Upper lobe of left lung (tissue), 6 donors: ENCODE data around the gene PON3. TPM values are rescaled to one million over a fixed set of nuclear protein-coding genes. Genes with fewer than 3 reads are reported as not detected.
A peak's percentile ranks its signal among the peaks of the same experiment; 100 is the strongest.

ENCODE experiments used
- ATAC-seq, 2 donors: fragments of 200-7000 bp; cut with Tn5 transposase; one replicate each; pipeline ENCODE4 v1.9.1; 2022; ENCODE audit warnings: mild to moderate bottlenecking in 2 of 2, moderate library complexity in 2 of 2; ENCODE audit not compliant: low FRiP score in 2 of 2
- DNase-seq, 2 donors: peaks; one replicate each; pipeline ENCODE4 v3.0.0-alpha.2; 2019 to 2020
- H3K27ac ChIP-seq, 4 donors: fragments of 200-600 bp; sonication (generic); one replicate each; pipeline ENCODE4 v1.5.1; 2016 to 2019
- H3K27me3 ChIP-seq, 4 donors: fragments of 200-600 bp; sonication (generic); one replicate each; pipeline ENCODE4 v1.5.1; 2017 to 2019
- H3K36me3 ChIP-seq, 4 donors: fragments of 200-600 bp; sonication (generic); one replicate each; pipeline ENCODE4 v1.5.1; 2016 to 2019
- H3K4me1 ChIP-seq, 4 donors: fragments of 200-600 bp; sonication (generic); one replicate each; pipeline ENCODE4 v1.5.1; 2018 to 2019
- H3K4me3 ChIP-seq, 4 donors: fragments of 200-600 bp; sonication (generic); one replicate each; pipeline ENCODE4 v1.5.1; 2017 to 2019; ENCODE audit warnings: mild to moderate bottlenecking in 2 of 4, moderate library complexity in 1 of 4
- H3K9me3 ChIP-seq, 4 donors: fragments of 200-600 bp; sonication (generic); one replicate each; pipeline ENCODE4 v1.5.1; 2018 to 2019
- CTCF ChIP-seq, 6 experiments: fragments of 450-650 bp in 4 of 6; fragments of 200-600 bp in 2 of 6; sonication (generic) in 2 of 6; IDR thresholded peaks; one replicate each; pipeline ENCODE4 v1.5.1; 2016 to 2019; ENCODE audit warnings: antibody characterized with exemption in 6 of 6
- EP300 ChIP-seq, 4 donors: sonication (generic); formaldehyde crosslinking; IDR thresholded peaks; one replicate each; pipeline ENCODE4 v1.5.1; 2017; ENCODE audit warnings: antibody characterized with exemption in 4 of 4, control low read depth in 2 of 4
- POLR2A ChIP-seq, 4 donors: fragments of 450-650 bp; IDR thresholded peaks; one replicate each; pipeline ENCODE4 v1.5.1; 2016 to 2017; ENCODE audit warnings: antibody characterized with exemption in 4 of 4, mild to moderate bottlenecking in 2 of 4
- POLR2AphosphoS5 ChIP-seq, 2 donors: sonication (generic); formaldehyde crosslinking; IDR thresholded peaks; one replicate each; pipeline ENCODE4 v1.5.1; 2017; ENCODE audit warnings: antibody characterized with exemption in 2 of 2
- WGBS, 2 donors: methylation state at CpG; one replicate each; pipeline ENCODE4 v1.1.5; 2017 to 2018; 5-methylcytosine and 5-hydroxymethylcytosine counted together
- total RNA-seq, 6 donors: library from RNA; depleted of rRNA in 4 of 6; stranded (reverse); fragments of >200 nt in 4 of 6; gene quantifications; one replicate each; pipeline versions ENCODE4 v1.1.0 to v1.2.1, GENCODE V29; 2016 to 2021
- donor health status: DM: no; HTN: no; CAD: no; lungs with moderate emphysema.
- donor health status: DM: no; HTN: yes; CAD: no; lungs with severe emphysema.

PON3 gene
- total RNA-seq, 6 donors from 2014 or later = 10.4 to 67.2 (median 23.2) TPM

DNA sequence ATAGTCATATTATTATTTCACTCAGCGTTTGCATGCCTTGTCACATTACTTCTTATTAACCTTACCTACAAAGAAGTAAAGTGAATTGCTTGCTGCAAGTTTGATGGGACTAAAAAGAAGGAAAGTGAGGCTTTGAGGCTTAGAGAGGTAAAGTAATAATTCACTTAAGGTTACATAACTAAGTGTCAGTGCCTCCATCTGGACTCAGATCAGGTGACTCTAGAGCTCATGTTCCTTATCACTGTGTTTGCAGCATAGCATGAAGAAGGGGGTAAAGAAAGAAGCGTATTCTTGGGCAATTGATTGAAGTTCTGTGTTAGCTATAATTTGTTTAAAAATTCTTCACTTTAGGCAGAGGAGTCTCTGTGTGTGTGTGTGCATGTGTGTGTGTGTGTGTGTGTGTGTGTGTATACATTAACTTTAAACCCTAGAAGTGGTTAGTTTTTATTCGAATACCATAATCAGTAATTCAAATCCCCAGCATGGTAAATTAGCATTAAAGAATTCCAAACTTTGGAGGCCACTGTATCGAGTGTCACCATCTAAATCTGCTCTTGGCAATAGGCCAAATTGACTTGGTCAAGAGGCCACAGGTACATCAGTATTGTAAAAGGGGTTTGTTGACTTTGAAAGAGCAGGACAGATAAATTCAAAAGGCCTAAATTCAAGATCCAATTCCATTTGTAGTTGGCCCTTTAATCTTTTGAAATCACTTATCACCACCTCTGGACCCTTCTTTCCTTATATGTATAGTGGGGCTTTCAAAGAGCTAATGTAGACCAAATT lies 2.2 kb upstream of the PON3 start:
- Histone ChIP-seq H3K9me3 (no peaks in the 10 kb centered on the region), H3K36me3 (peaks cover 0 to 5% (median under 1%) of the 10 kb centered on the region in 4 donors), H3K27me3 (no peaks in the 10 kb centered on the region), H3K27ac (no peak overlapping the region), H3K4me1 (peaks cover 0 to 15% (median 0%) of the 10 kb centered on the region in 4 donors), H3K4me3 (peak overlapping the region in 3 of 4 donors; percentile 49 to 62 (median 61))
- no peak for ATAC-seq
- no peak for DNase-seq
- no peak for TF ChIP-seq CTCF (IDR thresholded peaks at IDR 0.05)
- TF ChIP-seq POLR2AphosphoS5 (IDR thresholded peaks at IDR 0.05) = no peak
- TF ChIP-seq POLR2A (IDR thresholded peaks at IDR 0.05) = no peak
- no peak for TF ChIP-seq EP300 (IDR thresholded peaks at IDR 0.05)
- 72 to 81% methylated on average over 4 of the region's 4 CpGs for WGBS, 2 donors

GRCh38 chr7:95397381-95397780 lies 1.2 kb upstream of the PON3 start:
- WGBS, 2 donors = 59 to 81% methylated on average over 3 of the region's 3 CpGs
- no peak for DNase-seq
- no peak for ATAC-seq

DNA sequence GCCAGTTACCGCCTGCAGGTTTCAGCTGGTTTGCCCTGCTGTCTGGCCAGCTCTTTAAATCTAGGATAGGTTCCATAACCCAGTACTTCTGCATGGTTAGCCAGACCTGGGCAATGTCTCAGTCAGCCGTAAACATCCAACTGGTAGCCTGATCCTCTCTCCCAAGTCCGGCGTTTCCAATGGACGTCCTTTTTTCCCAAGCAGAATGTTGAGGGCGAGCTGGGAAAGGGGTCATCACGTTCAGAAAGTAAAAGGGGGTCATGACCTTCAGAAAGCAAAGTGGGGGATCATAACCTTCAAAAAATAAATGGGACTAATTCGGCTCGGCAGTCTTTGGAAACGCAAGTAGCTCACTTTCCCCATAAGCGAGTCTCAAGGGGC lies 430 bp downstream of the PON3 start:
- no peak for DNase-seq
- H3K27me3 ChIP-seq = no peaks in the 10 kb centered on the region
- ATAC-seq = no peak
- TF ChIP-seq POLR2AphosphoS5 (IDR thresholded peaks at IDR 0.05) (no peak), EP300 (IDR thresholded peaks at IDR 0.05) (no peak), CTCF (IDR thresholded peaks at IDR 0.05) (no peak), POLR2A (IDR thresholded peaks at IDR 0.05) (no peak)
- no peaks in the 10 kb centered on the region for H3K9me3 ChIP-seq
- H3K27ac ChIP-seq = peak overlapping the region in 3 of 4 donors; percentile 69 to 86 (median 83)
- H3K4me3 ChIP-seq = peak overlapping the region in 3 of 4 donors; percentile 49 to 62 (median 61)
- H3K36me3 ChIP-seq = no peaks in the 10 kb centered on the region
- peaks cover 0 to 11% (median 0%) of the 10 kb centered on the region in 4 donors for H3K4me1 ChIP-seq
- 53 to 74% methylated on average over 11 of the region's 11 CpGs for WGBS, 2 donors

More at GRCh38 chr7:95397381-95397780, 1.2 kb upstream of the PON3 start:
- Histone ChIP-seq H3K9me3 (no peaks in the 10 kb centered on the region), H3K27ac (peak overlapping the region in 1 of 4 donors; percentile 83), H3K27me3 (no peaks in the 10 kb centered on the region), H3K4me3 (peak overlapping the region in 3 of 4 donors; percentile 49 to 62 (median 61)), H3K4me1 (peaks cover 0 to 11% (median 0%) of the 10 kb centered on the region in 4 donors), H3K36me3 (no peaks in the 10 kb centered on the region)
- no peak for TF ChIP-seq POLR2A (IDR thresholded peaks at IDR 0.05)
- no peak for TF ChIP-seq EP300 (IDR thresholded peaks at IDR 0.05)
- no peak for TF ChIP-seq CTCF (IDR thresholded peaks at IDR 0.05)
- no peak for TF ChIP-seq POLR2AphosphoS5 (IDR thresholded peaks at IDR 0.05)

DNA sequence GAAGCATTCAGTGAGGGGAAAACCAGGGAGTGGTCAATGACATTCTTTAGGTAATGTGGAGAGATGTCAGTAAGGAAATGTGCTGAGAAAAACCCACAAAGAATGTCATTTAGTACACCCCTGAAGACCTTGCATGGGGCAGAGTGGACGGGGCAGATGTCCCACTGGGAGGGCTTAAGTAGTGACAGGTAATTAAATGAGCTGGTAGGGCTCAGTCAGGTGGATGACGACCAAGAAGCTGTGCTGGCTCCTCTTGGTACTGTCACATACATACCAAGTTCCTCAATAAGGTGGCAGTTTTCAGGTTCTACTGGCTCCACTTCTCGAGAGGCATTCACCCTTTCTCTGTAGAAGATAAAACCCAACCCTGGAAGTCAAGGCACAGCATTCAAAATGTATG lies 1.8 kb downstream of the PON3 start:
- H3K4me1 ChIP-seq = peaks cover 0 to 11% (median 0%) of the 10 kb centered on the region in 4 donors
- no peak for ATAC-seq
- WGBS, 2 donors = 80 to 88% methylated on average over 3 of the region's 3 CpGs

More for the DNA sequence above, 1.8 kb downstream of the PON3 start:
- Histone ChIP-seq H3K27ac (no peak overlapping the region), H3K9me3 (no peaks in the 10 kb centered on the region), H3K4me3 (no peak overlapping the region), H3K36me3 (no peaks in the 10 kb centered on the region), H3K27me3 (no peaks in the 10 kb centered on the region)
- TF ChIP-seq POLR2AphosphoS5 (IDR thresholded peaks at IDR 0.05) = no peak
- no peak for TF ChIP-seq EP300 (IDR thresholded peaks at IDR 0.05)
- no peak for TF ChIP-seq CTCF (IDR thresholded peaks at IDR 0.05)
- TF ChIP-seq POLR2A (IDR thresholded peaks at IDR 0.05) = no peak
- DNase-seq = no peak
